Stimulated activated CD4-positive, alpha-beta T cell treated with anti-CD3 and anti-CD28 coated beads, Interleukin-1b, Interleukin-23, amount 100 ng/mL, for 24 hours (primary cell): Measurements from ENCODE around the gene BCL3.

Experiments
- DNase-seq, 4 experiments: peaks; one replicate each; pipeline ENCODE4 v3.0.0-alpha.2; 2020; ENCODE audit warnings: low read depth in 4 of 4, low spot score in 1 of 4

BCL3 gene

GRCh38 chr19:44785271-44785670 is 36.8 kb downstream of the BCL3 start:
- no peak for DNase-seq

- no peak for DNase-seq
Measured at GRCh38 chr19:44785993-44786392, 37.5 kb downstream of the BCL3 start.

GRCh38 chr19:44788971-44789370 is 40.5 kb downstream of the BCL3 start:
- DNase-seq, result no peak

DNA sequence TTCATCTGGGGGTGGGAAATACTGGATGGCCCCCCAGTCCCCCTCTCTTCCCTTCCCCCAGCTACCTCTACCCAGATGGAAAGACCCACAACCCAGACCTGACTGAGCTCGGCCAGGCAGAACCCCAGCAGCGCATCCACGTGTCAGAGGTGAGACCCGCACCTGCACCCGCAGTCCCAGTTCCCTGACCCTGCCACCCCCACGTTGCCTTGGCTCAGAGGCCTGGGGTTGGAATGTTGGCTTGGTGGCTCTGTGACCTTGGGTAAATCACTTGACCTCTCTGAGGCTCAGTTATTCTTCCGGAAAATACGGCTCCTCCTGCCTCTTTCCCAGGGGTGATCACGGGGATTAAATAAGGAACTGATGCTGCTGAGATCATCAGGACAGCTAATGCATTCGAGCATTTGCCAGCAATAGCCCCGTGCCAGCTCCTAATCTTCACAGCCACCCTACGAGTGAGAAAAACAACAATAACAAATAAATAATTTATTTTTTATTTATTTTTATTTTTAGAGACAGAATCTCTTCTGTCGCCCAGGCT is 41.5 kb downstream of the BCL3 start:
- no peak for DNase-seq

GRCh38 chr19:44792281-44792680 is 43.8 kb downstream of the BCL3 start:
- no peak for DNase-seq

GRCh38 chr19:44794610-44795009 is 46.1 kb downstream of the BCL3 start:
- DNase-seq, result no peak

GRCh38 chr19:44795398-44795987 is 47.0 kb downstream of the BCL3 start:
- no peak for DNase-seq

- no peak for DNase-seq
Measured at GRCh38 chr19:44796701-44797115, 48.2 kb downstream of the BCL3 start.

GRCh38 chr19:44799627-44800346 is 51.3 kb downstream of the BCL3 start:
- no peak for DNase-seq

DNA sequence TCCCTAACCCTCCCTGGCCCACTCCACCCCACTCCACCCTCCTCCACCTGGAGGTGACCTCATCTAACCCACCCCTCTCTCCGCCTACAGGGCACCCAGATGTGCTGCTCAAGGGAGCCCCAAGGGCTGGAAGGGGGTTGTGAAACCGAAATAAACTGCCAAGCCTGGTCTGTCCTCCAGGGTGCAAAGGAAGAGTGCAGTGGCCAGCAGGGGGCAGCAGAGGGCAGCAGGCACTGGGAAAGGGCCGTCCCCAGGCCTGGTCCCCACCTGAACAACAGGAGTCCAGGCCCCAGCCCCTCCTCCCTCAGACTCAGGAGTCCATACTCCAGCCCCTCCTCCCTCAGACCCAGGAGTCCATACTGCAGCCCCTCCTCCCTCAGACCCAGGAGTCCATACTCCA is 52.0 kb downstream of the BCL3 start:
- peak; percentile 70 to 82 (median 73) for DNase-seq

- no peak for DNase-seq
Measured at GRCh38 chr19:44803442-44804428, 55.2 kb downstream of the BCL3 start.

- no peak for DNase-seq
Measured at GRCh38 chr19:44806291-44806690, 57.8 kb downstream of the BCL3 start.

DNA sequence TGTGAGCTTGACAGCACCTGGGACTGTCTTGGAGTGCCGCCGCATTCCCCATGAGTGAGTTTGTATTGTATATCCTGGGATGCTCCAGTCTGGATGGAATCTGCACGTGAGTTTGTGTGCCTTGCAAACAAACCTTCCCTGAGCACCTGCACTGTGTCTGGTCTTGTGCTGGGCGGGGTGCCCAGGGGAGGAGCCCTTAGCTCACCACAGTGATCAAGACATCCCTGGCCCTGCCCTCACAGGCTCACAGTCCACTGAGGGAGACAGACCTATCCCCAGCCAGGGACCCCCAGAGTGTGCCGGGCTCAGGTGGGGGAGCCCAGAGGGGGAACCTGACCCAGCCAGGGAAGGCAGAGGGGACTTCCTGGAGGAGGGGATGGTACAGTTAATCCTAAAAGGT is 58.7 kb downstream of the BCL3 start:
- no peak for DNase-seq

GRCh38 chr19:44807652-44808462 is 59.3 kb downstream of the BCL3 start:
- DNase-seq, result no peak

DNA sequence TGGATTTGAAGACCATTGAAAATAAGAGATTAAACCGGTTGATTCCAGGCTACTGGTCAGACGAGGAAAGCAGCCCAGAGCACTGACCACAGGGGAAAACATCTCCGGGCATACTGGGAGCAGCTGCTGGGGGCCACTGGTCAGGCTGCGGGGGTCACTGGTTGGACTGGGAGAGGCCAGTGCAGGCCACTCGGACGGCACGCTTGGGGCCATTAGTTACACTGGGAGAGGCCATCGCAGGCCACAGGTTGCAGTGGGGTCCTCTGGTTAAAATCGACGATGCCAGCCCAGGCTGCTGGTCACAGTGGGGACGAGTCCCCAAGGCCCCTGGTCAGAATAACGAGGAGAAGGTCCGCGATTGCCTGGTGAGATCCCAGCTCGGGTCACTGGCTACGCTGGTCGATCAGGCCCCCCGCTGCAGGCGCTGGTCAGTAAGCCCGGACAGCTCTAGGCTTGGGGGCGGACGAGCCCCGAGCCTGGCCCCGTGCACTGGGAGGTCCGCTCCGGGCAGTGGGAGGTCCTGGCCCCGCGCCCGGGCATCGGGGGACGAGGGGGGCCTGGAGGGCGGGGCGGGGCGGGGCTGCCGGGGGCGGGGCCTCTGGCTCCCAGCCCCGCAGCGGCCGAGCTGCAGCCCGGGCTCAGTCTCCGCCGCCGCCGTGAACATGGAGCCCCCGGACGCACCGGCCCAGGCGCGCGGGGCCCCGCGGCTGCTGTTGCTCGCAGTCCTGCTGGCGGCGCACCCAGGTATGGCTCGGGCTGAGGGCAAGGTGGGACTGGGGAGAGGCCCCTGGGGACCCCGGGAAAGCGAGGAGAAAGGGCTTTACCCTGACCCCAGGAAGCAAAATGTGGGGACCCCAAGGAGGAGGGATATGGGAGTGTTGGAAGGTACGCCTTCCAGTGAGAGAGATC is 60.2 kb downstream of the BCL3 start, which contains the start of gene BCAM:
TSS of gene BCAM (plus strand) at position 641 of the 909 bp plus-strand sequence. CDS start at position 663, 22 bp downstream.
- no peak for DNase-seq
